Measurements from ENCODE around the gene CXCR3. TPM values are rescaled to one million over a fixed set of nuclear protein-coding genes. Genes with fewer than 3 reads are reported as not detected.
A peak's percentile ranks its signal among the peaks of the same experiment; 100 is the strongest.
"Not testable (repeated sequence)": the region's sequence is repeated elsewhere in the genome, so short reads cannot be mapped to it uniquely, and the experiment has no call there.

CXCR3 gene
- total RNA-seq, 1 donor from 2014 or later: not detected

DNA sequence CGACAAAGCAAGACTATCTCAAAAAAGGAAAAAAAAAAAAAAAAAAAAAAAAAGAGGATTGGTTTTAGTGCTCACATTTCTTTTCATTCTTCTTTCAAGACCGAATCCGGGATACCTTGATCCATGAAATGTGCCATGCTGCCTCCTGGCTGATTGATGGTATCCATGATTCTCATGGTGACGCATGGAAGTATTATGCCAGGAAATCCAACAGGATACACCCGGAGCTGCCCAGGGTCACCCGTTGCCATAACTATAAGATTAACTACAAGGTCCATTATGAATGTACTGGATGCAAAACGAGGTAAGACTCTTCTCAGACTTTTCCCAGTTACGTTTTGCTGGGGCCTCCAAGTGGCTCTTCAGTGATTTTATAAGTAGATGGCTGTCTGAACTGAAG, 6.1 kb downstream of the CXCR3 start:
- no peaks in the 10 kb centered on the region for H3K27me3 ChIP-seq (ENCODE audit: insufficient read depth, low read length)
- H3K36me3 Mint-ChIP-seq (ENCODE audit: low read depth, unreplicated experiment): peaks cover 25% of the 10 kb centered on the region
- H3K27me3 Mint-ChIP-seq (ENCODE audit: low read depth, unreplicated experiment): no peaks in the 10 kb centered on the region
- no peaks in the 10 kb centered on the region for H3K79me2 ChIP-seq (ENCODE audit: insufficient read depth, low read length)
- no peak for FAIRE-seq
- H3K27ac Mint-ChIP-seq (ENCODE audit: unreplicated experiment): no peak overlapping the region
- H3K4me3 ChIP-seq (ENCODE audit: insufficient read depth, low read depth, low read length): no peak overlapping the region
- H3K9me3 Mint-ChIP-seq (ENCODE audit: unreplicated experiment): no peaks in the 10 kb centered on the region
- no peak overlapping the region for H3K4me2 ChIP-seq (ENCODE audit: low read length)
- DNase-seq (ENCODE audit: low read depth): no peak
- no peak overlapping the region for H3K4me3 Mint-ChIP-seq (ENCODE audit: unreplicated experiment)
- TF ChIP-seq EZH2 (IDR thresholded peaks at IDR 0.05; ENCODE audit: insufficient read depth, low read length) (no peak), CTCF (IDR thresholded peaks at IDR 0.05; ENCODE audit: insufficient read depth, low read depth, low read length) (no peak)
- H3K27ac ChIP-seq (ENCODE audit: low read depth, low read length): no peak overlapping the region
- peaks cover 6% of the 10 kb centered on the region for H4K20me1 ChIP-seq (ENCODE audit: insufficient read depth, low read length)
- H3K4me1 ChIP-seq (ENCODE audit: insufficient read depth, low read length): no peaks in the 10 kb centered on the region
- H3K4me1 Mint-ChIP-seq (ENCODE audit: low read depth, unreplicated experiment): no peaks in the 10 kb centered on the region
- H3K36me3 ChIP-seq (ENCODE audit: insufficient read depth, low read length): peaks cover 6% of the 10 kb centered on the region
- H3K9ac ChIP-seq (ENCODE audit: low read length): no peak overlapping the region
- H2AFZ ChIP-seq (ENCODE audit: low read depth, low read length): no peak overlapping the region
- H3K9me3 ChIP-seq (ENCODE audit: insufficient read depth, low read depth, low read length): no peaks in the 10 kb centered on the region

- H3K36me3 Mint-ChIP-seq (ENCODE audit: low read depth, unreplicated experiment): peaks cover 27% of the 10 kb centered on the region
- not testable (repeated sequence) for H2AFZ ChIP-seq (ENCODE audit: low read depth, low read length); H3K36me3 ChIP-seq (ENCODE audit: insufficient read depth, low read length); H3K4me2 ChIP-seq (ENCODE audit: low read length); H3K9me3 ChIP-seq (ENCODE audit: insufficient read depth, low read depth, low read length); H3K4me3 Mint-ChIP-seq (ENCODE audit: unreplicated experiment); DNase-seq (ENCODE audit: low read depth); H3K79me2 ChIP-seq (ENCODE audit: insufficient read depth, low read length); H3K4me3 ChIP-seq (ENCODE audit: insufficient read depth, low read depth, low read length); H3K27ac ChIP-seq (ENCODE audit: low read depth, low read length); H3K9me3 Mint-ChIP-seq (ENCODE audit: unreplicated experiment); H3K27ac Mint-ChIP-seq (ENCODE audit: unreplicated experiment); H3K9ac ChIP-seq (ENCODE audit: low read length); H3K4me1 Mint-ChIP-seq (ENCODE audit: low read depth, unreplicated experiment); H3K27me3 ChIP-seq (ENCODE audit: insufficient read depth, low read length); H3K27me3 Mint-ChIP-seq (ENCODE audit: low read depth, unreplicated experiment); H3K4me1 ChIP-seq (ENCODE audit: insufficient read depth, low read length); FAIRE-seq
- H4K20me1 ChIP-seq (ENCODE audit: insufficient read depth, low read length): peaks cover 11% of the 10 kb centered on the region
Observed at GRCh38 chrX:71611736-71612135, 6.6 kb downstream of the CXCR3 start.

- peaks cover 41% of the 10 kb centered on the region for H3K36me3 Mint-ChIP-seq (ENCODE audit: low read depth, unreplicated experiment)
- DNase-seq (ENCODE audit: low read depth): no peak
- Histone ChIP-seq H3K9me3 (ENCODE audit: insufficient read depth, low read depth, low read length) (no peaks in the 10 kb centered on the region), H4K20me1 (ENCODE audit: insufficient read depth, low read length) (peaks cover 19% of the 10 kb centered on the region), H3K27me3 (ENCODE audit: insufficient read depth, low read length) (no peaks in the 10 kb centered on the region), H3K9ac (ENCODE audit: low read length) (no peak overlapping the region), H3K4me1 (ENCODE audit: insufficient read depth, low read length) (no peaks in the 10 kb centered on the region), H3K27ac (ENCODE audit: low read depth, low read length) (no peak overlapping the region), H3K4me3 (ENCODE audit: insufficient read depth, low read depth, low read length) (no peak overlapping the region), H3K79me2 (ENCODE audit: insufficient read depth, low read length) (no peaks in the 10 kb centered on the region), H2AFZ (ENCODE audit: low read depth, low read length) (no peak overlapping the region), H3K4me2 (ENCODE audit: low read length) (no peak overlapping the region), H3K36me3 (ENCODE audit: insufficient read depth, low read length) (peaks cover 14% of the 10 kb centered on the region)
- H3K4me1 Mint-ChIP-seq (ENCODE audit: low read depth, unreplicated experiment): no peaks in the 10 kb centered on the region
- no peak overlapping the region for H3K27ac Mint-ChIP-seq (ENCODE audit: unreplicated experiment)
- no peaks in the 10 kb centered on the region for H3K27me3 Mint-ChIP-seq (ENCODE audit: low read depth, unreplicated experiment)
- no peak for TF ChIP-seq CTCF (IDR thresholded peaks at IDR 0.05; ENCODE audit: insufficient read depth, low read depth, low read length)
- no peak for TF ChIP-seq EZH2 (IDR thresholded peaks at IDR 0.05; ENCODE audit: insufficient read depth, low read length)
- FAIRE-seq: peak; percentile 37
- H3K9me3 Mint-ChIP-seq (ENCODE audit: unreplicated experiment): no peaks in the 10 kb centered on the region
- H3K4me3 Mint-ChIP-seq (ENCODE audit: unreplicated experiment): no peak overlapping the region
Observed at GRCh38 chrX:71609095-71609750, 9.1 kb downstream of the CXCR3 start.

Measured in astrocyte (in vitro differentiated cells and primary cell).